Karpas-422 (cell line): Measurements from ENCODE around the gene CYBA. TPM values are rescaled to one million over a fixed set of nuclear protein-coding genes. Genes with fewer than 3 reads are reported as not detected.

Experiments
- DNase-seq: peaks from one replicate; pipeline ENCODE4 v3.0.0-alpha.2; 2015
- H2AFZ ChIP-seq: fragments of 200-600 bp; sonication (generic); 2 replicates; pipeline ENCODE4 v1.6.1; 2014; ENCODE audit warnings: antibody characterized with exemption, low read length, mixed read lengths
- H3K27ac ChIP-seq: fragments of 200-600 bp; sonication (generic); 2 replicates; pipeline ENCODE4 v1.5.1; 2014; ENCODE audit warnings: mild to moderate bottlenecking, low read length, moderate library complexity
- H3K27me3 ChIP-seq: fragments of 200-600 bp; sonication (generic); 2 replicates; pipeline ENCODE4 v1.6.1; 2014; ENCODE audit warnings: low read length, mixed read lengths
- H3K36me3 ChIP-seq: fragments of 200-600 bp; sonication (generic); 2 replicates; pipeline ENCODE4 v1.6.1; 2014; ENCODE audit warnings: low read length, mixed read lengths; ENCODE audit not compliant: insufficient read depth
- H3K4me1 ChIP-seq: fragments of 200-600 bp; sonication (generic); 2 replicates; pipeline ENCODE4 v1.6.1; 2014; ENCODE audit warnings: mild to moderate bottlenecking, low read length, mixed read lengths
- H3K4me2 ChIP-seq: fragments of 200-600 bp; sonication (generic); 2 replicates; pipeline ENCODE4 v1.6.1; 2014; ENCODE audit warnings: low read length, low read depth, mild to moderate bottlenecking; ENCODE audit not compliant: poor library complexity, severe bottlenecking
- H3K4me3 ChIP-seq: fragments of 200-600 bp; sonication (generic); 2 replicates; pipeline ENCODE4 v1.5.1; 2014; ENCODE audit warnings: mild to moderate bottlenecking, antibody characterized with exemption, low read length, mixed read lengths
- H3K79me2 ChIP-seq: fragments of 200-600 bp; sonication (generic); 2 replicates; pipeline ENCODE4 v1.6.1; 2014; ENCODE audit warnings: mild to moderate bottlenecking, low read length, mixed read lengths
- H3K9ac ChIP-seq: fragments of 200-600 bp; sonication (generic); 2 replicates; pipeline ENCODE4 v1.6.0; 2014; ENCODE audit warnings: low read length
- H3K9me2 ChIP-seq: fragments of 200-600 bp; sonication (generic), shearing (Covaris generic); replicated peaks from 2 replicates; pipeline ENCODE4 v1.6.0; 2014; ENCODE audit warnings: mild to moderate bottlenecking, low read length, moderate library complexity; ENCODE audit not compliant: insufficient read depth
- H3K9me3 ChIP-seq: fragments of 300-700, 200-600 bp; sonication (generic); 2 replicates; pipeline ENCODE4 v1.6.1; 2014; ENCODE audit warnings: low read length, mixed read lengths
- H4K20me1 ChIP-seq: fragments of 200-600 bp; sonication (generic); 2 replicates; pipeline ENCODE4 v1.6.1; 2014; ENCODE audit warnings: mild to moderate bottlenecking, antibody characterized with exemption, low read length, low read depth; ENCODE audit not compliant: insufficient read depth
- total RNA-seq: library from RNA; depleted of rRNA; stranded (reverse); fragments of >200 nt; shearing (Covaris generic); gene quantifications from 2 replicates; pipeline ENCODE4 v1.2.3, GENCODE V29; 2014; ENCODE audit warnings: low replicate concordance

CYBA gene
- total RNA-seq, 1 experiment from 2014 or later = 395 TPM

DNA sequence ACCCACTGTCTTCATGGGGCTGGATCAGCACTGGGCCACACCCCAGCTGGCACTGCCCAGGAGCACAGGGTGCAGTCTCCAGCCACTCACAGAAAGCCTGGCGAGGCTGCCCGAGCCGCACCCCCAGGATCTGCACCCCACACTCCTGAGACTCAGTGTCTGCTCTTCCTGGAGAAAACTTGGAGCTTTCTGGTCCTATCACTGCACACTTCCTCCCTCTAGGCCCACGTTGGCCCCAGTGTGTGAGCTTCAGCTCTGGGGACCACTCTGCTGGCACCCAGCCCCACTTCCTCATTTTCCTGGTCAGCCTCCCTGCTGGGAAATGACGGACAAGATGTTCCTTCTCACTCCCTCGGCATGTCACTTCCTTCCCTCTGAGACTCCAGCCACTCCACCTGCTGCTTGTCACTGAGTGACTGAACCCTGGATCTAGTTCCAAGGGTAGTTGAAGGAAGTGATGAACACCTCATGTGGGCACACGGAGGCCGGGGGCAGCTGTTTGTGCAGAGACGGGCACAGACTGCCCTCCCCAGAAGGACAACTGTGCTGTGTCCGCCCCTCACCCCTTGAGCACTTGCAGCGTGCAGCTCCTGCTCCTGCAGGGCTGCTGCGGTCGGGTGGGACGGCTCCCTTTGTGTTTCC, 51.6 kb downstream of the CYBA start:
- Histone ChIP-seq H3K79me2 (peaks cover 7% of the 10 kb centered on the region), H3K4me2 (no peak overlapping the region), H3K36me3 (peaks cover 11% of the 10 kb centered on the region), H3K4me3 (no peak overlapping the region), H3K4me1 (no peaks in the 10 kb centered on the region), H3K27ac (no peak overlapping the region), H3K9me2 (no peaks in the 10 kb centered on the region), H2AFZ (no peak overlapping the region), H3K27me3 (no peaks in the 10 kb centered on the region), H3K9ac (no peak overlapping the region), H3K9me3 (no peaks in the 10 kb centered on the region), H4K20me1 (0 out of 2 replicates have a peak, but pooled peaks cover 4% of the 10 kb centered on the region)
- no peak for DNase-seq

DNA sequence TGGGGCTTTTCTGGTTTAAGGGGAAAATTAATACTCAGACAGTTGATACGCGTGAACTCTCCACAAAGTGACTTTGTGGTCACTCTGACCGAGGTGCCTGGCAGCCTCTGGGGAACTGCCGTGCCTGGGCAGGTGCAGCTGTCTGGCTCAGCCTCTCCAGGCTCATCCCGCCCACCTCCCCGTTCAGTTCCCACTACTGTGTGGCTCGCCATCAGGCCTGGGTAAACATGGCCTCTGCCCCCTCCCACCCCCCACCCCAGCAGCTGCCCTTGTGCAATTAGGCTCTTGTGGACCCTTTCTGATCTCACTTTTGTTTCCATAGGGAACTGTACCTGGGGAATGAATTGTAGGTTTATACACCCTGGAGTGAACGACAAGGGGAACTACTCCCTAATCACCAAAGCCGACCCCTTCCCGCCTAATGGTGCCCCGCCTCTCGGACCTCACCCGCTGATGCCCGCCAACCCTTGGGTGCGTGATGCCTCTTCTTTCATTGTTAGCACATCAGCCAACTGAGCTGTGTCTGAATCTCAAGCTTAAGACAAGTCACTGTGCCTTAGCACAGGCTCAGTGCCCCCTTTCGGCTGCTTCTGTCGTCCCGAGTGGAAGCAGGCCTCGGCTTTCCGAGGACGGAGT, 52.9 kb downstream of the CYBA start:
- H3K27ac ChIP-seq = no peak overlapping the region
- peaks cover 13% of the 10 kb centered on the region for H3K36me3 ChIP-seq
- no peak overlapping the region for H2AFZ ChIP-seq
- no peaks in the 10 kb centered on the region for H3K27me3 ChIP-seq
- H3K9ac ChIP-seq = no peak overlapping the region
- H3K4me1 ChIP-seq = no peaks in the 10 kb centered on the region
- H3K9me3 ChIP-seq = no peaks in the 10 kb centered on the region
- no peak overlapping the region for H3K4me3 ChIP-seq
- 0 out of 2 replicates have a peak, but pooled peaks cover 4% of the 10 kb centered on the region for H4K20me1 ChIP-seq
- no peak for DNase-seq
- H3K9me2 ChIP-seq = no peaks in the 10 kb centered on the region
- no peak overlapping the region for H3K4me2 ChIP-seq
- peaks cover 16% of the 10 kb centered on the region for H3K79me2 ChIP-seq

DNA sequence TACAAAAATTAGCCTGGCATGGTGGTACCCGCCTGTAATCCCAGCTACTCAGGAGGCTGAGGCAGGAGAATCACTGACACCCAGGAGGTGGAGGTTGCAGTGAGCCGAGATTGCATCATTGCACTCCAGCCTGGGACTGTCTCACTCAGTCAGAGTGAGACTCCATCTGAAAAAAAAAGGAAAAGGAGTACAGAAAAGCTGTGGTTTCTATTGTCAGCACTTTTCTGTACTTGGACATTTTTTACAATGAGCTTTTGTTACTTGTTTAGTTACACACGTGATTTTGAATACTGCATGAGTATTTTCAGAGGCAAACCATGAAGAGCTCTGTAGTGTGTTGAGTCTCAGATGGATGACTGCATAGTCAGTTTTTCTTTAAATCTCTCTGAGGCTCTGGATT, 54.4 kb downstream of the CYBA start:
- no peak overlapping the region for H3K4me3 ChIP-seq
- H3K27ac ChIP-seq = no peak overlapping the region
- no peak overlapping the region for H2AFZ ChIP-seq
- H3K9ac ChIP-seq = no peak overlapping the region
- peaks cover 20% of the 10 kb centered on the region for H3K79me2 ChIP-seq
- no peak overlapping the region for H3K4me2 ChIP-seq
- peaks cover 8% of the 10 kb centered on the region for H3K36me3 ChIP-seq
- no peaks in the 10 kb centered on the region for H3K9me2 ChIP-seq
- no peaks in the 10 kb centered on the region for H3K27me3 ChIP-seq
- no peak for DNase-seq
- no peaks in the 10 kb centered on the region for H3K9me3 ChIP-seq
- no peaks in the 10 kb centered on the region for H3K4me1 ChIP-seq
- no peaks in the 10 kb centered on the region for H4K20me1 ChIP-seq

DNA sequence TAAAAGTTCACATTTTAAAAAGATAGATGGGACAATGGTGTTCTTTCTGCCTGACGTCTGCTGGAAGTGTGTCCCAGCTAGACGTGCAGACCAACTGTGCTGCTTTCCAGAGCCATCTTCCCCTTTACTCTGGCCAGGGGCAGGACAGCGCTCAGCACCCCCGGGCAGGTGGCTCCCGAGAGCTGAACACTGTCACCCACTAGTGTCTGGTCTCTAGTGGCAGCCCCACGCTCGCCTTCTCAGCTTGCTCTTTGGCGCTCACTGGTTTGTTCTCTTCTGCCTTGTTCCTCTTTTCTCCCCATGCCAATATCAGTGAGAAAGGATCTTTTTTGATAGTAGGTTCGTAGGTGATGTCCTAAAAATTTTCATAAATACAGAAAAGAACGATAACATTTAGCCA, 54.9 kb downstream of the CYBA start:
- no peak for DNase-seq
- no peaks in the 10 kb centered on the region for H3K27me3 ChIP-seq
- no peak overlapping the region for H2AFZ ChIP-seq
- no peaks in the 10 kb centered on the region for H3K9me3 ChIP-seq
- H3K36me3 ChIP-seq = peaks cover 5% of the 10 kb centered on the region
- no peaks in the 10 kb centered on the region for H3K9me2 ChIP-seq
- H3K27ac ChIP-seq = no peak overlapping the region
- peaks cover 20% of the 10 kb centered on the region for H3K79me2 ChIP-seq
- no peaks in the 10 kb centered on the region for H4K20me1 ChIP-seq
- no peak overlapping the region for H3K9ac ChIP-seq
- H3K4me2 ChIP-seq = no peak overlapping the region
- H3K4me1 ChIP-seq = no peaks in the 10 kb centered on the region
- no peak overlapping the region for H3K4me3 ChIP-seq

DNA sequence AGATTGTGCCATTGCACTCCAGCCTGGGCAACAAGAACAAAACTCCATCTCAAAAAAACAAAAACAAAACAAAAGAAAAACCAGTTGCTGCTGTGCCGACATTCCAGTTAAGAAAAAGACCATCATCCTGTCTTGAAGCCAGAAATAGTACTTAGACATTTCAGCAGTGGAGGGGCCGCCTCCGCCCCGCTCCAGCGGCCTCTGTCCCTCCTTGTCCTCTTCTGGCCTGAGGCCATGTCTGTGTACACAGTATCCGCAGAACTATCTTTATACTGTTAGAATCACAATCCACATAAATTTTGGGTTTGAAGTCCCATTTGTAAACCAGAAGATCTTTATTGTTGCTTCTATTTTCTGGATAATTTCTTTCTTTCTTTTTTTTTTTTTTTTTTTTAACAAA, 55.8 kb downstream of the CYBA start:
- Histone ChIP-seq H3K27me3 (no peaks in the 10 kb centered on the region), H3K36me3 (peaks cover 6% of the 10 kb centered on the region), H3K4me3 (no peak overlapping the region), H2AFZ (no peak overlapping the region), H3K9me2 (no peaks in the 10 kb centered on the region), H3K9ac (no peak overlapping the region), H3K9me3 (no peaks in the 10 kb centered on the region), H3K4me2 (no peak overlapping the region), H3K27ac (no peak overlapping the region), H3K79me2 (peaks cover 22% of the 10 kb centered on the region), H4K20me1 (no peaks in the 10 kb centered on the region), H3K4me1 (no peaks in the 10 kb centered on the region)
- DNase-seq = no peak

DNA sequence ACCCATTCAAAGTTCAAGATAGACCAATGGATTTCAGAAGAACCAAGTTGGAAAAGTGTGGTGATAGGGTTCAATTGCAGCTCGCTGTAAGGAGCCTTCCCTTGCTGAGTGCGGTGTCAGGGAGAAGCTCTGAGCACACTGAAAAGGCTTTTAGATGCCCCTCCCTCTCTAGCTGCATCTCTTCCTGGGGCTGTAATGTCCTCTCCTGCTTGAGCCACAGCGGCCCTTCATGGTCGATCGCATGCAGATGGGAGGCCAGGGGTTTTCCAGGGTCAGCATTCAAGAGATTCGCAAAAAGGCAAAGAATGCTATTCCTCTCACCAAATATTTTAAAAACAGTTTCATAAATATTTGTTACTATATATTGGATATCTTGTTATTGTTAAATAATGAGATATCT, 56.9 kb downstream of the CYBA start:
- no peaks in the 10 kb centered on the region for H4K20me1 ChIP-seq
- no peak overlapping the region for H3K4me2 ChIP-seq
- no peak overlapping the region for H3K9ac ChIP-seq
- H3K27me3 ChIP-seq = no peaks in the 10 kb centered on the region
- H3K36me3 ChIP-seq = peaks cover 18% of the 10 kb centered on the region
- H3K79me2 ChIP-seq = peaks cover 25% of the 10 kb centered on the region
- no peak overlapping the region for H3K4me3 ChIP-seq
- H2AFZ ChIP-seq = no peak overlapping the region
- no peak overlapping the region for H3K27ac ChIP-seq
- H3K9me3 ChIP-seq = no peaks in the 10 kb centered on the region
- H3K9me2 ChIP-seq = no peaks in the 10 kb centered on the region
- DNase-seq = no peak
- no peaks in the 10 kb centered on the region for H3K4me1 ChIP-seq

DNA sequence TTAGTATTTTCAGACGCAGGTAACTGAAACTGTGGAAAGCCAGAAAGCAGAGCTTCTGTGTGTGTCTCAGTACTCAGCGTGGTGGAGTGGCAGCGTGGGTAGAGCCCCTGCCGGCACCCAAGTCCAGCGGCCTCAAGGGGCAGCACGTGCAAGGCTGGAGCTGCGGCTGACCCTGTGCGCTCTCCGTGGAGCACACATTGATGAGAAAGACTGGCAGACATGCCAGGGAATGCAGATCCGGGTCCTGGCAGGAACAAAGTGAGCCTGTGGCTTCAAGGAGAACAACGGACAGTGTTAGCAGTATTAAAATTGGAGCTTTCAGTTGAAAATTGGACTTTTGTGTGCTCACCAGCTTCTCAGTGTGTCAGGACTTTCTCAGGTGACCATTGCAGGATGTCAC, 57.4 kb downstream of the CYBA start:
- Histone ChIP-seq H3K9me3 (no peaks in the 10 kb centered on the region), H3K27me3 (no peaks in the 10 kb centered on the region), H3K4me1 (no peaks in the 10 kb centered on the region), H3K27ac (no peak overlapping the region), H4K20me1 (no peaks in the 10 kb centered on the region), H3K79me2 (peaks cover 25% of the 10 kb centered on the region), H3K9ac (no peak overlapping the region), H2AFZ (no peak overlapping the region), H3K36me3 (peaks cover 18% of the 10 kb centered on the region), H3K9me2 (no peaks in the 10 kb centered on the region), H3K4me3 (no peak overlapping the region), H3K4me2 (no peak overlapping the region)
- DNase-seq = no peak
